Osteoblast (primary cell): ENCODE results near the gene FLNC. TPM values are rescaled to one million over a fixed set of nuclear protein-coding genes. Genes with fewer than 3 reads are reported as not detected.
A peak's percentile ranks its signal among the peaks of the same experiment; 100 is the strongest.

ENCODE experiments used
- DNase-seq: peaks from one replicate; pipeline ENCODE4 v3.0.0; 2011; ENCODE audit warnings: low spot score, mixed read lengths; ENCODE audit not compliant: insufficient read length; ENCODE audit errors: missing footprints
- H2AFZ ChIP-seq: 2 replicates; pipeline ENCODE4 v1.6.0; 2011; ENCODE audit warnings: mild to moderate bottlenecking, low read length
- H3K27ac ChIP-seq: 2 replicates; pipeline ENCODE4 v1.5.1; 2011; ENCODE audit warnings: mild to moderate bottlenecking, low read depth, low read length, moderate library complexity
- H3K27me3 ChIP-seq: 2 replicates; pipeline ENCODE4 v1.6.0; 2012; ENCODE audit warnings: mild to moderate bottlenecking, control low read depth, inconsistent platforms, low read length, moderate library complexity; ENCODE audit not compliant: insufficient read depth
- H3K36me3 ChIP-seq: 2 replicates; pipeline ENCODE4 v1.5.1; 2011; ENCODE audit warnings: mild to moderate bottlenecking, low read length, control low read depth, moderate library complexity; ENCODE audit not compliant: insufficient read depth
- H3K4me1 ChIP-seq: 2 replicates; pipeline ENCODE4 v1.5.1; 2011; ENCODE audit warnings: mild to moderate bottlenecking, low read length, control low read depth, moderate library complexity; ENCODE audit not compliant: insufficient read depth
- H3K4me2 ChIP-seq: 2 replicates; pipeline ENCODE4 v1.6.0; 2011; ENCODE audit warnings: mild to moderate bottlenecking, low read length; ENCODE audit not compliant: insufficient read depth
- H3K4me3 ChIP-seq: fragments of 200-600 bp; sonication (generic); 3 replicates; pipeline ENCODE4 v1.5.1; 2012; ENCODE audit warnings: mild to moderate bottlenecking, low read length, inconsistent platforms; ENCODE audit not compliant: insufficient read depth
- H3K79me2 ChIP-seq: 2 replicates; pipeline ENCODE4 v1.6.0; 2012; ENCODE audit warnings: mild to moderate bottlenecking, low read length, control low read depth, inconsistent platforms; ENCODE audit not compliant: insufficient read depth
- H3K9me3 ChIP-seq: 2 replicates; pipeline ENCODE4 v1.5.1; 2011; ENCODE audit warnings: low read depth, low read length, control low read depth
- H4K20me1 ChIP-seq: 2 replicates; pipeline ENCODE4 v1.6.0; 2012; ENCODE audit warnings: mild to moderate bottlenecking, low read length, control low read depth; ENCODE audit not compliant: insufficient read depth
- total RNA-seq: library from RNA; depleted of rRNA; stranded (reverse); fragments of >200 nt; gene quantifications from 2 replicates; pipeline ENCODE4 v1.2.3, GENCODE V29; 2012
- TF ChIP-seq, protein P1 (sequence below): IDR thresholded peaks from 2 replicates; pipeline ENCODE4 v1.5.1; 2011; ENCODE audit warnings: mild to moderate bottlenecking, low read depth, low read length, moderate library complexity; ENCODE audit errors: extremely low read depth

FLNC gene
- total RNA-seq, 1 donor: 130 TPM

DNA sequence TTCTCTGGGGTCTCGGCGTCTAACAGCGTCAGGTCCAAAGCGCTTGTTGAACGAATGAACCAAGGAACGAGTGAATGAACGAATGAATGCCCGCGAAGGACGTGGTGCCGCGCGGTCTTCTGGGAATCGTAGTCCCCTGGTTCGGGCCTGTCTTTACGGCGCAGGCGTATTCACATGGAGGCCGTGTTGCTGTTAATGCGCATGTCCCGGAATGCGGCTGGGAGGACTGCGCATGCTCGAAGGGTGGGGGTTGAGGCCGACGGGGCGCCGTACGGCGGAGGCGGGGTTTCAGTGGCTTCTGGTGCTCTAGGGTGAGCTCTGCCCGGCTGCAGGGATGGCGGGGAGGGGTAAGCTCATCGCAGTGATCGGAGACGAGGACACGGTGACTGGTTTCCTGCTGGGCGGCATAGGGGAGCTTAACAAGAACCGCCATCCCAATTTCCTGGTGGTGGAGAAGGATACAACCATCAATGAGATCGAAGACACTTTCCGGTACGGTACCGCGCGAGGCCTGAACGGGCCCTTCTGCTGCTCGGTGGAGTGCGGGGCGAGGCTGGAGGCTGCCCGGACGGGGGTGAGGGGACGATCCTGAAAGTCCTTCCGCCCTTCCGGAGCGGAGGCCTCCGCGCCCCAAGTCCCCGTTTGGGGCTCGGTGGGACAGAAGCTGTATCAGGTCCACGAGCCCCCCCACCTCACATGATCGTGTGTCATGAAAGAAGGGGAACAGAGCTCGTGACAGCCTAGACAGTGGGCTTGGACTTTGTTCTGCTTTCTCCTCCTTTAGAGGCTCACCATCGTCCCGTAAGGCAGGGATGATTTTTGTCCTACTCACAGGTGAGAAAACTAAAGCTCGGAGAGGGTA, 32.6 kb downstream of the FLNC start, which contains the start of gene ATP6V1F:
Gene ATP6V1F, plus strand, starts transcription at position 286 of the 862 bp plus-strand sequence. Its CDS starts 49 bp downstream, at position 335.
- Histone ChIP-seq H2AFZ (peak within 1 kb of the TSS; percentile 92), H3K4me1 (peaks cover 12% of the 10 kb centered on the region), H3K36me3 (peaks cover 32% of the 10 kb centered on the region), H3K4me3 (peak within 1 kb of the TSS; percentile 98), H3K79me2 (peaks cover 26% of the 10 kb centered on the region), H3K4me2 (peak within 1 kb of the TSS; percentile 100), H3K9me3 (no peaks in the 10 kb centered on the region), H3K27me3 (no peaks in the 10 kb centered on the region), H3K27ac (peak within 1 kb of the TSS; percentile 87), H4K20me1 (peaks cover 24% of the 10 kb centered on the region)
- DNase-seq: peak; percentile 100
- TF ChIP-seq, protein P1, sequence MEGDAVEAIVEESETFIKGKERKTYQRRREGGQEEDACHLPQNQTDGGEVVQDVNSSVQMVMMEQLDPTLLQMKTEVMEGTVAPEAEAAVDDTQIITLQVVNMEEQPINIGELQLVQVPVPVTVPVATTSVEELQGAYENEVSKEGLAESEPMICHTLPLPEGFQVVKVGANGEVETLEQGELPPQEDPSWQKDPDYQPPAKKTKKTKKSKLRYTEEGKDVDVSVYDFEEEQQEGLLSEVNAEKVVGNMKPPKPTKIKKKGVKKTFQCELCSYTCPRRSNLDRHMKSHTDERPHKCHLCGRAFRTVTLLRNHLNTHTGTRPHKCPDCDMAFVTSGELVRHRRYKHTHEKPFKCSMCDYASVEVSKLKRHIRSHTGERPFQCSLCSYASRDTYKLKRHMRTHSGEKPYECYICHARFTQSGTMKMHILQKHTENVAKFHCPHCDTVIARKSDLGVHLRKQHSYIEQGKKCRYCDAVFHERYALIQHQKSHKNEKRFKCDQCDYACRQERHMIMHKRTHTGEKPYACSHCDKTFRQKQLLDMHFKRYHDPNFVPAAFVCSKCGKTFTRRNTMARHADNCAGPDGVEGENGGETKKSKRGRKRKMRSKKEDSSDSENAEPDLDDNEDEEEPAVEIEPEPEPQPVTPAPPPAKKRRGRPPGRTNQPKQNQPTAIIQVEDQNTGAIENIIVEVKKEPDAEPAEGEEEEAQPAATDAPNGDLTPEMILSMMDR: no peak

DNA sequence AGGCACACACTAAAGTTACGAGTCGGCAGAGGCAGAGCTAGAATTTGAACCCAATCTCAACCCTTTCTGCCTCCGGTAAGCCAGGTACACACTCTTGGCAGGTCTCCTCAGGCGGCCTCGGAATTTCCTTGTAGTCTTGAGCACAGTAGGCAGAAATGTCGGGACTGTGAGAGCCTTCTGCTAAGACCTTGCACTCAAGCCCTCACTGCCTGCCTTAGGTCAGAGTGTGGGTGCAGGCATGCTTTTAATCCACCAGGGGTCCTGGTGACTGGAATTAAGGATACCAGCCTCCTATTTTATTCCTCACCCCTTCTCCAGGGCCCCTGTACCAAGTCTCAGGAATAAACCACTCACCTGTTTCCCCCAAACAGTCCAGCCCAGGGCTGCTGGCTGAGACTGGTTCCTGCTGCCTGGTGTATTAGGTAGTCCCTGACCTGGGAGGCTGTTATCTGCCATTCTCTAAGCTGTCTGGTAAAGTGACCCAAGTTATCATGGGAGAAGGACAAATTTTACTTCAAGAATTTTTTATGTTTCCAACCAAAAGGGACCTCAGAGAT, 33.3 kb downstream of the FLNC start:
- Histone ChIP-seq H3K4me3 (peak overlapping the region; percentile 98), H3K79me2 (peaks cover 26% of the 10 kb centered on the region), H3K27me3 (no peaks in the 10 kb centered on the region), H4K20me1 (peaks cover 31% of the 10 kb centered on the region), H3K36me3 (peaks cover 30% of the 10 kb centered on the region), H3K4me1 (peaks cover 12% of the 10 kb centered on the region), H2AFZ (peak overlapping the region; percentile 92), H3K4me2 (peak overlapping the region; percentile 100), H3K9me3 (no peaks in the 10 kb centered on the region), H3K27ac (peak overlapping the region; percentile 87)
- TF ChIP-seq, protein P1: peak; percentile 68
- peak; percentile 98 for DNase-seq

DNA sequence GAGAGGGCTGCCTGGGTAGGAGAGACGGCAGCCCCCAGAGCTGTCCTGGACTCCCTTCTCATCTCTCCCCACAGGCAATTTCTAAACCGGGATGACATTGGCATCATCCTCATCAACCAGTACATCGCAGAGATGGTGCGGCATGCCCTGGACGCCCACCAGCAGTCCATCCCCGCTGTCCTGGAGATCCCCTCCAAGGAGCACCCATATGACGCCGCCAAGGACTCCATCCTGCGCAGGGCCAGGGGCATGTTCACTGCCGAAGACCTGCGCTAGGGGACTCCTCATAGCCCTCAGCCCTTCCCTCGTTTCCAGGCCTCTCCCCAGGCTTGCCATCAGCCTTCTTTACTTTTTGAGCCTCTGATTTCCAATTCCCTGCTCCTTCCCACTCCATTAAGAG, 35.1 kb downstream of the FLNC start:
- H3K36me3 ChIP-seq: peaks cover 17% of the 10 kb centered on the region
- no peaks in the 10 kb centered on the region for H3K9me3 ChIP-seq
- no peak overlapping the region for H2AFZ ChIP-seq
- H4K20me1 ChIP-seq: peaks cover 35% of the 10 kb centered on the region
- H3K27ac ChIP-seq: no peak overlapping the region
- no peak for DNase-seq
- H3K4me3 ChIP-seq: no peak overlapping the region
- TF ChIP-seq, protein P1: no peak
- peaks cover 26% of the 10 kb centered on the region for H3K79me2 ChIP-seq
- peaks cover 12% of the 10 kb centered on the region for H3K4me1 ChIP-seq
- peaks cover 4% of the 10 kb centered on the region for H3K27me3 ChIP-seq
- no peak overlapping the region for H3K4me2 ChIP-seq
